Hippocampal formation (tissue), 2 donors: Measurements from ENCODE around the gene PTPRN2.
"Not testable (repeated sequence)": the region's sequence is repeated elsewhere in the genome, so short reads cannot be mapped to it uniquely, and the experiment has no call there.

Source experiments
- DNase-seq, 2 donors: peaks; one replicate each; lab custom pipeline; 2025; lab: John Stamatoyannopoulos, UW

PTPRN2 gene

DNA sequence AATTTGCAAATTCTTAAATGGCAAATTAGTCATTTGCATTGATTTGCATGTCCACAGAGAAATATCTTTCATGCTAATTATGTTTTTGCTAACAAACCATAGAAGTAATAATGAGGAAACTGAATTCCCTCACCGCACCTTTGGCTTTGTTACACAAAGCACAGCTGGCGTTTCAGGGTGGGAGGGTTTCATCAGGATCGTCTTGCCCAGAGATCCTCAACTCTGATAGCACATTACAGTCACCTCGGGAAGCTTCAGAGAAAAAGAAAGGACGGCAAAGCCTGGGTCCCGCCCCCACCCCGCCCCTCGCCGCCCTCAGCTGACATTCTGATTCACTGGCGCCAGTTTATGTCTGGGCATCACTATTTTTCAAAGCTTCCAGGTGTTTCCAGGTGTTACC is 119.4 kb downstream of the PTPRN2 start:
- no peak for DNase-seq

DNA sequence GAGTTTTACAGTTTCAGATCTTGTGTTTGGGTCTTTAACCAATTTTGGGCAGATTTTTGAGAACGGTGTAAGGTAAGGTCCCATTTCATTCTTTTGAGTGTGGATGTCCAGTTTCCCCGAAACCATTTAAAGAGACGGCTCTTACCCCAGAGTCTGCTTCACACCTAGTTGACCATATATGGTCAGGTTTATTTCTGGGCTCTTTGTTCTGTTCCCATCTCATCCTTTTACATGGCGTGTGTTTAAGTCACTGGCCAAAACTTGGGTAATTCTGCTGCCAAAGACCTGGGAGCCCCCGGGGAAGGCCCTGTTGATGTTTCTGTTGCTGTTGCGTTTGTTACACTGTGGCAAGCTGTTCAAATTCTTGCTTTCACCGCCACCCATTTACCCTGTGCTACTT is 120.1 kb downstream of the PTPRN2 start:
- DNase-seq, result no peak

DNA sequence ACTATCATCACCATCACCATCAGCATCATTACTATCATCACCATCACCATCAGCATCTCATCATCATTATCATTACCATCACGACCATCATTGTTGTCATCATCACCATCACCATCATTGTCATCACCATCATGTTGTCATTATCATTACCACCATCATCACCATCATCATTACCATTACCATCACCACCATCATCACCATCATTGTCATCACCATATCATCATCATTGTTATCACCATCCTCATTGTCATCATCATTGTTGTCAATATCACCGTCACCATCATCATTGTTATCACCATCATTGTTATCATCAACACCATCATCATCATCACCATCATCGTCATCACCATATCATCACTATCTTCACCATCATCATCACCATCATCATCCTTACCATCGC is 124.3 kb downstream of the PTPRN2 start:
- DNase-seq, result no peak

DNA sequence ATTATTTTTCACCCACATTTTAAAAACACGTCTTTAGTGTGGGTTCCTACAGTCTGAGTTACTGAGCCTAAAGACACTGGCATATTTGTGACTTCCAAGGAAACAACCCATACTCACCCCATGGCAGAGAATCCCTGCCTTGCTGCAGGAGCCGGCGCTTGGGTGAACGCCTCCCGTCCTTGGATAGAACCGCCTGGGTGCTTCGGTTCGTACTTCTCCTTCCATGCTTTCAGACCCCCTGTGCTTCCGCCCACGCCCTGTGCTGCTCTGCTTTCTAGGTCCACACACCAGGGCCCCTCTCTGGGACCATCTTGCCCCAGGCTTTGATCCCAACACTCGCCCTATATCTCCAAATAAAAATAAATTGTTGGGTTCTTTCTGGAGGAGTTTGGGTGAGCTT is 125.8 kb downstream of the PTPRN2 start:
- no peak for DNase-seq

DNA sequence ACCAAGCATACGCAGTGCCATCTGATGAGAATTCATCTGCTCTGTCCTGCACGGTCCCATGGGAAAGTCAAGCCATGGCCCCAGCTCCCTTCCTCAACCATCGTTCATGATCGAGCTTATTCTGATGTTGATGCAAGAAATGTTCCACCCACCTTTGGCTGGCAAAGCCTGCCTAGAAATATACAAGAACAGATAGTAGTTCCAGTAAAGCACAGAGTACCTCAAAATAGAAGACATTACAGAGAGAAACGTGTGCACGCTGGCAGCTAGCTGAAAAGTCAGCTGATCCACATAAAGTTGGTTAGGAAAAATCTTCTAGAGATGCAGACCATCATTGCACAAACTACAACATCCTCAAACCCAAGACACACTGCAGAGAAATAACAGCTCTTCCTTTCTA is 127.0 kb downstream of the PTPRN2 start:
- DNase-seq, result peak in 1 of 2 donors; percentile 33

DNA sequence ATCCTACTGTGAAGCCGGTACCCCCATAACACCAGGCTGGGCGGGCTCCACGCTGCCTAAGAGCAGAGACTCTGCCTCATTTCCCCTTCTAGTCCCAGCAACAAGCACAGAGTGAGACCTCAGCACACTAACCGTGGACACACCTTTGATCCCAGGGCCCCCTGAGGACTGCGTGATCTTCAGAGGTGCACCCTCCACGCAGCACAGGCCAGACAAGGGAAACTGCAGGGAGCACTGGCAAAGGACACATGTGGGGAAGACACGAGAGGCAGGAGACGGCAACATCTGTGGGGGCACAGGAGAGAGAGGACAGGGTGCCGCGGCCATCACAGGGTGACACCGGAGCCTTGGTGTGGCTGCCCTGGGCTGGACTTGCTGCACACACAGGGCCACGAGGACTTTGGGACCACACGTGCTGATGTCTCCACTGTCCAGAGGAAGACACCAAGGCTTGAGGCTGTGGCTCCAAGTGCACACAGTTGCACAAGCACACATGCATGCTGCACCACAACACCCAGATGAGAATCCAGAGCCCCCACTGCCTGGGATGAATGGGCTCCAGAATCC is 128.8 kb downstream of the PTPRN2 start:
- DNase-seq, result no peak

DNA sequence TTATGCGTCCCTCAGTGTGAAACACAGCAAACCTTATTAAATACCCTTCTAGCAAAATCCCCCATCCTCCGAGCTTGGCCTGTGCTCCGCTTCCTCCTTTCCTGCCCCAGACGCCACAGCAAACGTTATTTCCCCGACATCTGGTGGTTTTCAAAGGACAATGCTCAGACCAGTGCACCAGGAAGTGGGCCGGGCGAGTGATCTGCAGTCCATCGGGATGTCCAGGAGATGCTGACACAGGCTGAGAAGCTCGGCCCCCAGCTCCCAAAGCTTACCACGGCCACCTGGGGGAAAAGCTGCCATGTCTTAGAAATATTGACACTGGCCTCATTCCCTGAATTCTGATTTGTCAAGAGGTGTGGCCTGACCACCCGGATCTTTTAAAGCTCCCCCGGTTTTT is 129.5 kb downstream of the PTPRN2 start:
- no peak for DNase-seq

DNA sequence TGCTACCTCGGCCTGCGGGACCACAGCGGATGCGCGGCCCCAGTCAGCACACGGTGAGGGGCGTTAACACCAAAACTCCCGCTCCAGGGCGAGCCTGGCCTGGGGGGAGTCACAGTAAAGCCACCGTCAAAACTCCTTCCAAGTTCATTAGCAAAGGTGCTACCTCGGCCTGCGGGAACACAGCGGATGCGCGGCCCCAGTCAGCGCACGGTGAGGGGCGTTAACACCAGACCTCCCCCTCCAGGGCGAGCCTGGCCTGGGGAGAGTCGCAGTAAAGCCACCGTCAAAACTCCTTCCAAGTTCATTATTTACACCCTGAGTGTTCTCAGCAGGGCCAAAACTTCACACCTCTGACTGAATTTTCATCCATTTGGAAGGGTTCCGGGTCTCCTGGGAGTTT is 130.0 kb downstream of the PTPRN2 start:
- DNase-seq, result not testable (repeated sequence)

DNA sequence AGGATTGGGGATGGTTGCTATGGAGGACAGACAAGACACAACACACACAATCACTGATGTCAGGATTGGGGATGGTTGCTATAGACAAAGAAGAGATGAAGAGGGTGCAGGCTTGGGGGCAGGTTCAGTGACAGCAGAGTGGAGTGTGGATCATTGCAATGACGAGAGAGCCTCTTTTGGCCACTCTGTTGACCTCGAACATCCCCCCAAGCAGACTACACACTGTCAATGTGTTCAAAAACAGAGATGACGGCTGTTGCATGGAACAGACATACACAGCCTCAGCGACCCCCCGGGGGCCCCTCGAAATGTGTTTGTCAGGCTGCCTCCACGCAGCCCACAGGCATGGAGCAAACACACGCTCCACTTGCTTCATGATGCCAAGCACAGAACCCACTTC is 133.0 kb downstream of the PTPRN2 start:
- DNase-seq, result no peak

DNA sequence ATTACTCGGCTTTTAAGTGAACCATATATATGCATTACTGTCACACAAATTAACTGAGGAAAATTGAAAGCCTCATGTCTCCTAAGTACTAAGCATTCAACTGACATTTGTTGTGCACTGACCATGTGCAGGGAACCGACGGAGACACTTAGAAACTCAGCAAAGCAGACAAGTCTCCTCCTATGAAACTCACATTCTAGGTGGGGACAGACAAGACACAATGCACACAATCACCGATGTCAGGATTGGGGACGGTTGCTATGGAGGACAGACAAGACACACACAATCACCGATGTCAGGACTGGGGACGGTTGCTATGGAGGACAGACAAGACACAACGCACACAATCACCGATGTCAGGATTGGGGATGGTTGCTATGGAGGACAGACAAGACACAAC is 134.0 kb downstream of the PTPRN2 start:
- no peak for DNase-seq

DNA sequence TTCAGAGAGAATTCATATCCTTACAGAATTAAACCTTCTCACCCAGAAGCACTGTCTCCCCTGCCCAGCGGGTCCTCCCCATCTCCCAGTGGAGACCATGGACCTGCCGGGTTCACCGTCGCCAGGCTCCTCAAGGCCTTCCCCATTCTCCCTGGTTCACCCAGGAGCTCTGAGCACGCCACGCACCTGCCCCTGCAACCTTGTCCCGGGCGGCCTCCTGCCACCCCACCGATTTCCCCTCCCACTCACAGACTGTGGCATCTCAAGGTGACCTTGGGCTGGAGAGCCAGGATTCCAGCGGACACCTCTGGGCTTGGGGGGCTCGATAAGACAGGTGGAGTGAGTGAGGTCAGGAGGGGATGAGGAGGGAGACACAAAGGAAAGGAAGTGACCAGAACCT is 135.3 kb downstream of the PTPRN2 start:
- DNase-seq, result no peak

DNA sequence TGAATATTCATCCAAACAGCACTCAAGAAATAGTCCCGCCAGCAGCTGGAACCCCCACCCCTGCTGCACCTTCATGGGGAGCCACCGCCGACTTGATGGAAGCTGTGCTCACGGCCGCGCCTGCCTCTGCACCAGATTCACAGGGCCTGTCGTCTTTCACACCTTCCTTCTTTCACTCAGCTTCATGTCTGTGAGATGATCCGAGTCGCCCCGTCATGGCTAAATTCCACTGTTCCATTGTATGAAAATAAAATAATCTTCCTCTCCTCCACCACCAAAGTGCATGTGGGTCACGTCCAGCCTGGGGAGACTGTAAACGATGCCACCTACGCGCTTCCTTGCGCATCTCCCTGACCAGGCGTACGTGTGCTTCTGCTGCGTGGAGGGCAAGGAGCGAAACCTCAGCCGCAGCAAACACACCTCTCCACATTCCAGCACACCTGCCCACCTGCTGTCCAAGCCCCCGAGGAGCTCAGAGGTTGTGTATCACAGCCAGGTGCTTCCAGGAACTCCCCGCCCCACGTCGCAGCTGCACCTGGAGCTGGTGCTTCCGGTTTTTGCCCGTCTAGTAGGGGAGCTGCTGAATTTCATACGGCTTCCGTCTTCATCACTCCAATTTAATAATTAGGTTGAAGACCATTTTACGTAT is 137.0 kb downstream of the PTPRN2 start:
- DNase-seq, result no peak

DNA sequence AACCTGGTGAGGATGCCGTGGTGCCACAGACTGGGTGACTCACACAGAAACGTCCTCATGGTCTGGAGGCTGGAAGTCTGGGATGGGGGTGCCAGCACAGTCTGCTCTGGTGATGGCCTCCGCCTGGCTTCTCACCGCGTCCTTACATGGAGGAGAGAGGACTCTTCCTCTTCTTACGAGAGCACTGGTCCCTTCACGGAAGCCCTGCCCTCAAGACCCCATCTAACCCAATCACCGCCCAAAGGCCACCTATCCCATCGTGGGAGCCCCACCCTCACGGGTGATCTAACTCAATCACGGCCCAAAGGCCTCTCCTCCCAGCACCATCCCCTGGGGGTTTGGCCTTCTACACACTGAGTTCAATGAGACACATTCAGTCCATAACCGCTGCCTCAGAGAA is 137.7 kb downstream of the PTPRN2 start:
- no peak for DNase-seq

DNA sequence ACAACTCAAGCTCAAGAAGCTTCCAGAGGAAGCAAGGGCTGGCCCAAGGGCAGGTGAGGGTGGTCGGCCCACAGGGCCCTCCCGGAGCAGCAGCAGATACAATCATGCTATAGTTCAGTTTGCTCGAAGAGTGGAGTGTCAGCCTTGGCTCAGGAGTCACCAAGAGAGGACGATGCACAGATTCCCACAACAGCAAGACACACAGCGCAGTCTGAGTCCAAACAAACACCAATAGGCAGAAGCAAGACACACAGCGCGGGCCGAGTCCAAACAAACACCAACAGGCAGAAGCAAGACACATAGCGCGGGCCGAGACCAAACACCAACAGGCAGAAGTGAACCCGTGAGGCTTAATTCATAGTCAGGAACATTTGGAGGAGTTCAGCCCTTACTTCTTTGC is 138.4 kb downstream of the PTPRN2 start:
- no peak for DNase-seq

DNA sequence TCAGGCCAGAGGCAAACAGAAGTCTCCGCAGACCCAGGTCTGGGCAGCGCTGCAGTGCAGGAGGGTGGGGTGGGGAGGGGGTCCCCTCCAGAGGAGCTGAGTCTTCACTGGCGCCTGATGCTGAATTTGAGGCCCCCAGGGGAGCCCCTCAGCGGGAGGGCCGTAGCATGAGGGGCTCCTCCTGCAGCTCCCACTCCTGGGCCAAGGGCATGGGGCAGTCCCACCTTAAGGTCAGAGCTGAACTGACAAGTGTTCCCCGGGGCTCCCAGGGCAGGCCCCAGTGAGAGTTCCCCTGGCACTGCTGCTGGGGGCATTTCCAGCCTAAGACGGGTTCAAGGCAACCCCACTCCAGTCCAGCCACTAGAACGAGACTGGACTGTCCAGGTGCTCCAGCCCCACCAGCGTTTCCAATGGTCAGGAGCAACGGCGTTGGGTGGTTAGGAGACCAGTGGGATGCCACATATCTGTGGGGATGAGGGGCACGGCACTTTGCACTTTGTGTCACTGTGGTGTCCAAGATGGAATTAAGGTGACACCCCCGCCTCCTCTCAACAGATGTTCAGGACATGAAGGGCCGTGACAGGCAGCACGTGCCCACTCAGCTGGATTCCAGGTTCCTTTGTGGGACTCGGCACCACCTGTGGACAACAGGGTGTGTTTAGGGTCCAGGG is 139.1 kb downstream of the PTPRN2 start:
- DNase-seq, result no peak

DNA sequence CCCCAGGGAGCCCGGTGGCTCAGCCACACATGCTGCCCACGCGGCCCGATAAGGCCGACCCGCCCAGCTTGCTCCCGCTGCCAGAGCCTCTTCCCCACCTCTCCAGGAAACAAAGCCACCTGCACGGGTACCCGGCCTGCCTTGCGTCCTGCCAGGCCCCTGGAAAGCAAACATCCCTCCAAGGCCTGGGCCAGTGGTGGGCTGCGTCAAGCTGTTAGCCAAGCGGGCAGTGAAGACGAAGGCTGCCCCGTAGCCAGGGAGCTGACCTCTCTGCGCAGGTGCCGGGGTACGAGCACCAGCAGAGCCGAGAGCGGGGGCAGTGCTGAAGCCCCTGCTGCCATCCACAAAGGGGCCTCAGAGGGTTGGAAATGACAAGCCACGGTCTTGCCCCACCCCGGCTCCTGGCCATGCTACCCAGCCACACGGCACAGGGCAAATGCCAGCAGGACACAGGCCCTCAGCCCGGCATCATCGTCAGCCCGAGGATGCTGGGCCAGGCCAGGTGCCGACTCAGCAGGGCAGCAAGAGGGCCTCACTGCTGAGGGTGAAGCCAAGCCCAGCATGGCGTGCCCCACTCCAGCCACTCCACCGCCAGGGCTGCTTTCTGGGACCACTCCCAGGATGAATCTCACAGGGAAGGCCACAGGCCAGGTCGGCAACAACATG is 140.0 kb downstream of the PTPRN2 start:
- DNase-seq, result no peak

DNA sequence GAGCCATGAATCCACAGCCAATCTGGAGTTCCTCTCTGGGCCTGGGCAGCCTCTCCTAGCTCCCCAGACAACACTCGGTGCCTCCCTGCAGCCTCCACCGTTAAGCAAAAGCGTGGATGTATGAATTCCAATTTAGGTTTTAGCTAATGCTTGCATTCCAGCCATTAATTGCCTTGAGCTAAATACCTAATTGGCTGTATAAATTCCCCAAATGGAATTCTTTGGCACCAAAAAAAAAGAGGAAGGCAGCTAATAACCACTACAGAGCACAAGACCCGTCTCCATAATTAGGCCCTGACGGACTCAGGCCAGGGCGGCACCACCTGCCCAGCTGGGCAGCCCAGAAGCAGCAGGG is 140.5 kb downstream of the PTPRN2 start:
- no peak for DNase-seq

DNA sequence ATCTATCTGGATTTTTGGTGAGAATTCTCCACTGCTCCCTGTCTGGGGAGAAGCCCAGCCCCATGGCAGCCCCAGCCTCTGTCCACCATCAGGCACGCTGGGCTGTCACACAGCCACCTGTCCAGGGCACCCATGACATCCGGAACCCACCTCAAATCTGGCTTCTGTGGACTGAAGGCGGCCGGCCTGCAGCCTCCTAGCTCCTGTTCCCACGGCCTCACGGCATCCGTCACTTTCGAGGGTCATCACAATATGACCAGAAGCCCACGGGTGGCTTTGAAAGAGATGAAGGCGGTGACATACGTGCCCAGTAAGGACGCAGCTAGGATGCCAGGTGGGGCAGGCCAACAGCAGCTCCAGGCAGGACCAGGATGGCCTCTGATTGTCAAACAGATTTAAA is 140.9 kb downstream of the PTPRN2 start:
- DNase-seq, result no peak

DNA sequence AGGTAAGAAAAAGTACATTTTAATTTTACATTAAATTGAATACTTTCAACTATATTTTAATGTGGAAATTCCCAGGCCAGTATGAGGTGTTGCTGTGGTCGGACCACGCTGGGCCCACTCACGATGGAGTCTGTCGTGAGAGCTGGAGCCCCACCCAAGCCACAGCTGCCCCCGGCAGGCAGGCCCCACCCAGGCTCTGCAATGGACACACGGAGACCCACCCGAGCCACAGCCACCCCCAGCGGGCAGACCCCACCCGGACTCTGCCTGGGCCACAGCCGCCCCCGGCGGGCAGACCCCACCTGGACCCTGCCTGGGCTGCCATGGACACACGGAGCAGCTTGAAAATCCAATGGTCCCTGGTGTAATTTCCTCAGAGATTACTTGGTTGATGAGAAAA is 141.3 kb downstream of the PTPRN2 start:
- no peak for DNase-seq

DNA sequence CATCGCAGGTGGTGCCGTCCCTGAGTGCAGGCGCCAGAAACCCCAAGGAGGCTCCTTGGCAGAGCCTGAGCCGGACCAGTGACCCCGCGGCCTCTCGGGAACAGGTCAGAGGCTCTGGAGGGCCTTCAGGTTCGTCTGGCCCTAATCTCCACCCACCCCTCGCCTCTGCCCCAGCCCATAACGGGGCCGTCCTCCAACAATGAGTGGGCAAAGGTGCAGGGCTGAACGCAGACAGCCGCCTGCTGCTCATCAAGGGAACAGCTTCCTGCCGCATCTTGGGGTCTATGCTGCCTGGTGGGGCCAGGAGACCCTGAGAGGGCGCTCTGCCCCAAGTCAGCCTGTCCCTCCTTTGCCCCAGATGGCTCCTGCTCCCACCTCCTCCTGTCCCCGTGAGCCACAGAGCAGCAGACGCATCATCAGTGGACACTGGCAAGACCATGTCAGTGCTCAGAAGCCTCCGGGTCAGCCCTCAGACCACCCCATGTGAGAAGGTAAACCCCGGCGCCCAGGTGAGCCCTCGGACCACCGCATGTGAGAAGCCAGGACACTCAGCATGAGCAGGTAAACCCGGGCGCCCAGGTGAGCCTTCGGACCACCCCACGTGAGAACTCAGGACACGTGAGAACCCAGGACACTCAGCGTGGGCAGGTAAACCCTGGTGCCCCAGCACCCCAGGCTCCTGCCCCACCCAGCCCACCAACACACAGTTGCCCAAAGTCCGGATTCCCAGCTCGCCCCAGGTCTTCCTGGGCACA is 142.0 kb downstream of the PTPRN2 start:
- DNase-seq, result no peak

DNA sequence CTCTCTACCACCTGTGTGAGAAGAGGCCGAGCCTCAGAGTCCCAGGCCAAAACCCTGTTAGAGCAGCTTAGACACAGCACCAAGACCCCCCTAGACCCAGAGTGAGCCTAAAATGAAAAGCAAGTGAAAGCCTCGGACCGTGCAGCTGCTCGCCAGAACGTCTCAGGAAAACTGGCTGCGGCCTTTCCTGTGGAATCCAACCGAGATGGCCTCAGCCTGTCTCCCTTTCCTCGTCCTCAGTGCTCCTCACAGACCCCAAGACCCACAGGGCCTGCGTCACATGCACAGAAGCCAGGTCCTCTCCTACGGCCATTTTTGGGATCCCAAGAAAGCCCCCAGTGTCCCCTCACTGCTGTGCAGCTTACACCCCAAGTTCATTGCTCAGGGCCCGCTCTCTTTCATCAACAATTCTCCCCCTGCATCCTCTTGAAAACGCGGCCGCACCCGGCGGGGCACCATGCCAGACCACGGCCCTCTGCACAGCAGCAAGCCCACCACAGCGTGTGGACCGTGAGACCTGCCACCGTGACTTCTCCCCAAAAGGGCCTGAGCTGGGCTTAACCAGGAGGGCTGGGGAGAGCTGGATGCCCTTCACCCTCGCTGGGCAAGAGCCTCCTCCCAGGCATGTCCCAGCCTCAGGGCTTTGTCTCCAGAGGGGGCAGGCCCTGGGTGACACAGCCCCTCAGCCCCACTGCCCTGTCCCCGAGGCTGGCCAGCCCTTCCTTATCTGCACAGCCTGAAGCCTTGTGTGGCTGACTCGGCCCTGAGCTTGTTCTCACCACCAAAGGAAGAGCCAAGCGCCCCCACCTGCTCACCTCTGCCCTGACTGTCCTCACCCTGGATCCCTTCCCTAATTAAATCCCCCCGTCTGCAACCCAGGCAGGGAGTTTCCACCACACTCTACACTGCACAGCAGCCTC is 142.9 kb downstream of the PTPRN2 start:
- no peak for DNase-seq
